DMS153 treated with DMSO at 0.1 percent for 48 hours (cell line): ENCODE results near the gene TMEM120B.
A peak's percentile ranks its signal among the peaks of the same experiment; 100 is the strongest.
"Not testable (repeated sequence)": the region's sequence is repeated elsewhere in the genome, so short reads cannot be mapped to it uniquely, and the experiment has no call there.

ENCODE experiments used
- DNase-seq: peaks from one replicate; lab custom pipeline; 2025; ENCODE audit not compliant: unreplicated experiment; lab: John Stamatoyannopoulos, UW

Gene TMEM120B

DNA sequence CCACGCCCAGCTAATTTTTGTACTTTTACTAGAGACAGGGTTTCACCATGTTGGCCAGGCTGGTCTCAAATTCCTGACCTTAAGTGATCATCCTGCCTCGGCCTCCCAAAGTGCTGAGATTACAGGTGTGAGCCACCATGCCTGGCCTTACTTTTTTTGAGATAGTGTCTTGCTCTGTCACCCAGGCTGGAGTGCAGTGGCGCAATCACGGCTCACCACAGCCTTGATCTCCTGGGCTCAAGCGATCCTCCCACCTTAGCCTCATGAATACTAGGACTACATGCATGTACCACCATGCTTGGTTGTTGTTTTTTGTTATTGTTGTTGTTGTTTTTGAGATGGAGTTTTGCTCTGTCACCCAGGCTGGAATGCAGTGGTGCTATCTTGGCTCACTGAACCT lies 33.0 kb downstream of the TMEM120B start:
- not testable (repeated sequence) for DNase-seq

DNA sequence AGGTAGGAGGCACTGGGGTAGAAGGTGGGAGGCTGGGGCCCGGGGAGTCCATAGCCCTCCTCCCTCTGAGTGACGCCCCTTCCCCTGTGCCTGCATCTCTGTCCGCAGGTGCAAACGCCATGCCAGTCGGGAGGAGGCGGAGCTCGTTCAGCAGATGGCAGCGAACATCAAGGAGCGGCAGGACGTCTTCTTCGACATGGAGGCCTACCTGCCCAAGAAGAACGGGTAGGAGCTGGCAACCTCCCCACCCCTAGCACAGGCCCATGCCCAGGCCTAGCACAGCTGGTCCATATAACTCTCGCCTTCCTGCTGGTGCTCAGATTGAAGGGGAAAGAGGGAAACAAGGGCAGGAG lies 35.6 kb downstream of the TMEM120B start:
- DNase-seq: no peak

- no peak for DNase-seq
These were observed 36.2 kb downstream of the TMEM120B start for GRCh38 chr12:121748571-121749265.

- DNase-seq: no peak
These were observed 36.7 kb downstream of the TMEM120B start for GRCh38 chr12:121749267-121749666.

GRCh38 chr12:121750507-121750955 lies 38.0 kb downstream of the TMEM120B start:
- no peak for DNase-seq

DNA sequence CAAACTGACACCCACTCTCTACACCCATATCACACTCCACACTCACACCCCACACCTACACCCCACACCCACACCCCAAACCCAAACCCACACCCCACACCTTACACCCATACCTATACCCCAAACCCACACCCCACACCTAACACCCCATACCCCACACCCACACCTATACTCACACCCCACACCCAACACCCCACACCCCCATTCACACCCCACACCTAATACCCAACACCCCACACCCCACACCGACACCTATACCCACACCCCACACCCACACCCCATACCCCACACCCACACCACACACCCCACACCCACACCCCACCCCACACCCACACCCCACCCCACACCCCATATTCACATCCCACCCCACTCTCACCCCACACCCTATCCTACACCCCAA lies 38.5 kb downstream of the TMEM120B start:
- DNase-seq: no peak

- DNase-seq: no peak
These were observed 39.3 kb downstream of the TMEM120B start for GRCh38 chr12:121751749-121752351.

DNA sequence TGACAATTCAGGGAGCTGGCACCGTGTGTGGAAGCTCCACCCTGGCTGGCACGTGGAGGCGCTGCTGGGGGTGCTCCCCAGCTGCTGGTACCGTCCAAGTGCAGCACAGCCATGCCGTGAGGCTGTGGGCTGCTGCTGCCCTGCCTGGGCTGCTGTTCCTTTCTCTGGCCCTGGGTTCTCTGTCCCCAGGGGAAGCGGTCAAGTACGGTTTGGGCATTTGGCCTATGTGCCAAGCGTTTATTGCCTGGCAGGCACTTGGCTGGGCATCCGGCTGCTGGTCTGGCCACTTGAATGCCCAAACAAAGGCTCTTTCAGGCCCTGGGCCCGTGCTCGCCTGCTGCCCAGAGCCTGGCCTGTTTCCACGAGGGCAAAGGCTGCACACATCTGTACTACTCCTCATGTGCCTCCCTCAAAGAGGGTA lies 41.3 kb downstream of the TMEM120B start:
- no peak for DNase-seq

- DNase-seq: no peak
These were observed 42.3 kb downstream of the TMEM120B start for GRCh38 chr12:121754836-121755235.

DNA sequence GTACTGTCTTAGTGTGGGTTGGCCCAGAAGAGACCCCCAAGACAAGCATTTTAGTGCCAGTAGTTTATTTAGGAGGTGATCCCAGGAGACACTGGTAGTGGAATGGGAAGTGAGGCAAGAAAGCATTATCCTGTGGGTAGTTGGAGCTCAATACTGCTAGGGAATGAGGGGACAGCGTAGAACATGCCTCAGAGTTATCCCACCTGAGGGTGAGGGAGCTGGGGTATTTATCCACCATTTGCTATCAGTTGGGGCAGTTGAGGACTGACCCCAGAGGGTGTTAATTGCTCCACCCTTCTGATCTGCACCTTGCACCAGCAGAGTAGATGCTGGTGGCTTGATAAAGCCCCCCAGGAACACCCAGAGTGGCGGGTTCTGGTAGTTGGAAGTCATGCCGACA lies 43.0 kb downstream of the TMEM120B start:
- no peak for DNase-seq

DNA sequence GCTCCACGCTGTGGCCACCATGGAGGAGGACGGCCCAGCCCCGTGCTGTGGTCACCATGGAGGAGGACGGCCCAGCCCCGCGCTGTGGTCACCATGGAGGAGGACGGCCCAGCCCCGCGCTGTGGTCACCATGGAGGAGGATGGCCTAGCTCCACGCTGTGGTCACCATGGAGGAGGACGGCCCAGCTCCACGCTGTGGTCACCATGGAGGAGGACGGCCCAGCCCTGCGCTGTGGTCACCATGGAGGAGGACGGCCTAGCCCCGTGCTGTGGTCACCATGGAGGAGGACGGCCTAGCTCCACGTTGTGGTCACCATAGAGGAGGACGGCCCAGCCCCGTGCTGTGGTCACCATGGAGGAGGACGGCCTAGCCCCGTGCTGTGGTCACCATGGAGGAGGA lies 46.0 kb downstream of the TMEM120B start:
- not testable (repeated sequence) for DNase-seq

GRCh38 chr12:121762269-121762668 lies 49.7 kb downstream of the TMEM120B start:
- no peak for DNase-seq

GRCh38 chr12:121764808-121765207 lies 52.3 kb downstream of the TMEM120B start:
- no peak for DNase-seq

- no peak for DNase-seq
These were observed 53.0 kb downstream of the TMEM120B start for GRCh38 chr12:121765573-121765972.

- DNase-seq: no peak
These were observed 53.9 kb downstream of the TMEM120B start for GRCh38 chr12:121766290-121767039.

- peak; percentile 3 for DNase-seq
These were observed 55.0 kb downstream of the TMEM120B start for GRCh38 chr12:121767525-121768016.

DNA sequence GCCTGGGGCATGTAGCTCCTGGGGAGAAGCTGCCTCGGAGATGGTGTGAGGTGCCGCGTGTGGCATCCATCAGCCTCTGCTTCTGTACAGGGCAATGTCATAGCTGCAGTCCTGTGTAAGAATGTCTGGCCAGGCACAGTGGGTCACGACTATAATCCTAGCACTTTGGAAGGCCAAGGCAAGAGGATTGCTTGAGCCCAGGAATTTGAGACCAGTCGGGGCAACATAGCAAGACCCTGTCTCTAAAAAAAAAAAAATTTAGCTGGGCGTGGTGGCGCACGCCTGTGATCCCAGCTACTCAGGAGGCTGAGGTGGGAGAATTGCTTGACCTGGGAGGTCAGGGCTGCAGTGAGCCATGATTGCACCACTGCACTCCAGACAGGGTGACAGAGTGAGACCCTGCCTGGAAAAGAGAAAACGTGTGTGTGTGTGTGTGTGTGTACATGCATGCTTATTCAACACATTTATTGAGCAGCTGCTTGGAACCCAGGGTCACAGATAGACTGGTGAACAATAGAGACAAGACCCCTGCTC lies 56.8 kb downstream of the TMEM120B start:
- DNase-seq: no peak

DNA sequence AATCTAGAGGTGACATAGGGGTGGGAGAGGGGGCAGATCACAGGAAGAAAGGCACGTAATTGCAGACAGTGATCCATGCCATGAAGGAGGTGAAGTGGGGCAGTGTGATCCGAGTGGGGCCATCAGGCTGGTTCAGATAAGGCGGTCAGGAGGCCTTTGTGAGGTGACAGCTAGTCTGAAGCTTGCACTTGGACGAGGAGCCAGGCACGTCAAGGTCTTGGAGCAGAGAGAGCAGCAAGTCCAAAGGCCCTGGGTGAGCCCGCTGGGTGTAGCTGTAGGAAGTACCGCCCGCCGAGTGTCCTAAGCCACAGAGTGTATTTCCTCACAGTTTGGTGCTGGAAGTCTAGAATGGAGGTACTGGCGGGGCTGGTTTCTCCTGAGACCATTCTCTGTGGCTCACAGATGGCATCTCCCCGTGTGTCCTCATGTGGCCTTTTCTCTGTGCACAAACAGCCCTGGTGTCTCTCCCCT lies 57.3 kb downstream of the TMEM120B start:
- DNase-seq: no peak

GRCh38 chr12:121770388-121770787 lies 57.8 kb downstream of the TMEM120B start:
- DNase-seq: no peak

DNA sequence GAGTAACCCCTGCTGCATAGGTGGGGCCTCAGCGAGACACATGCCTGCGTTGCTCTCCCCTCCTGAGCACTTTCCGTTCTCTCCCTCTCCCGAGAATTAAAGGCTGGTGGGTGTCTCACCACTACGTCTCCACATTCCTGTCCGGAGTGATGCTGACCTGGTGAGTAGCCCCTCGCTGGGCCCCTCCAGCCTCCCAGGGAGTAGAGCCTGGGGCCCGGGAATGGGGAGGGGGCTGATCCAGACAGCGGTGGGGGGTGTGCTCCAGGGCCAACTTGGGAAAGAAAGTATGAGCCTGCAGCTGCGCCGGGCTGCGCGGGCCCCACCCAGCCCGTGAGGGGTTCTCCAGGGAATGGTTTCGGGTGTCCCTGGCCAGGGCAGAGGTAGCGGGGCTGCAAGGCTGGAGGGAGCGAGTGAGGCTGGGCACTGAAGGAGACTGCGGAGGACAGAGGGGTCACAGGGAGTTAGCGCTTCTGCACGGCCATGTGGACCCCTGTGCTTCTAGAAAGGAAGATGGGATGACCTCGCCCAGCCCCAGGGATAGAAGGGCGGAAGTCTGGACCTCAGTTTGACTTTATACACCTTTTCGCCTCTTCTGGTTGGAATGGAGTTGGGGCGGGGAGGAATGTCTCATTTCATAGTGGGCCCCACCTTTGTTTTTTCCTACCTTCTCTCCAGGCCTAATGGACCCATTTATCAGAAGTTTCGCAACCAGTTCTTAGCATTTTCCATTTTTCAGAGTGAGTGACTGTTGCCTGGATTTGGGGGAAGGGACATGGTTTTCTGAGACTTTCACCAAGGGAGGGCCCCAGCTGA lies 58.5 kb downstream of the TMEM120B start:
- DNase-seq: no peak
